Stimulated activated CD8-positive, alpha-beta memory T cell treated with anti-CD3 and anti-CD28 coated beads, Interleukin-7, amount 100 ng/mL, for 1 hour (primary cell): Measurements from ENCODE around the gene GGTLC2.
"Not testable (repeated sequence)": the region's sequence is repeated elsewhere in the genome, so short reads cannot be mapped to it uniquely, and the experiment has no call there.

Source experiments
- DNase-seq, 2 donors: peaks; one replicate each; pipeline ENCODE4 v3.0.0-alpha.2; 2020; ENCODE audit warnings: low read depth in 2 of 2

The GGTLC2 gene

DNA sequence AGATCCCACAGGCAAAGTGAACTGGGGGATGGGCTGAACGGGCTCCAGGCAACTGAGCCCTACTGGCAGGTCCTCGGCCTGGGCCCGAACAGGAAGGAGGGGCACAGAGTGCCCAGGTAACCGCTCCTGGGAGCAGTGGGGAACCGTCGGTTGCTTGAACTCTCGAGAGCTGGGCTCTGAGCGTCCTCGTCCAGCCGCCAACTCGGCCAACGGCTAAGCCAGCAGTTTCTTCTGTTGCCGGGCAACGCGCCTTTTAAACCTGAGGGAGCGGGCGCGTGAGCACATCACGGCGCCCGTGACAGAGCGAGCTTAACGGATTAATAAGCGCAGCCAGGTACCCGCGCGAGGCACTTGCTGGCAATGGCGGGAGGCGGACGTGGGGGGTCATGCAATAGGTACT is at the start of gene GGTLC2:
Gene GGTLC2 (plus strand): TSS at position 301 of the 400 bp plus-strand sequence. CDS start 1,732 bp downstream, outside the sequence.
- DNase-seq = not testable (repeated sequence)

DNA sequence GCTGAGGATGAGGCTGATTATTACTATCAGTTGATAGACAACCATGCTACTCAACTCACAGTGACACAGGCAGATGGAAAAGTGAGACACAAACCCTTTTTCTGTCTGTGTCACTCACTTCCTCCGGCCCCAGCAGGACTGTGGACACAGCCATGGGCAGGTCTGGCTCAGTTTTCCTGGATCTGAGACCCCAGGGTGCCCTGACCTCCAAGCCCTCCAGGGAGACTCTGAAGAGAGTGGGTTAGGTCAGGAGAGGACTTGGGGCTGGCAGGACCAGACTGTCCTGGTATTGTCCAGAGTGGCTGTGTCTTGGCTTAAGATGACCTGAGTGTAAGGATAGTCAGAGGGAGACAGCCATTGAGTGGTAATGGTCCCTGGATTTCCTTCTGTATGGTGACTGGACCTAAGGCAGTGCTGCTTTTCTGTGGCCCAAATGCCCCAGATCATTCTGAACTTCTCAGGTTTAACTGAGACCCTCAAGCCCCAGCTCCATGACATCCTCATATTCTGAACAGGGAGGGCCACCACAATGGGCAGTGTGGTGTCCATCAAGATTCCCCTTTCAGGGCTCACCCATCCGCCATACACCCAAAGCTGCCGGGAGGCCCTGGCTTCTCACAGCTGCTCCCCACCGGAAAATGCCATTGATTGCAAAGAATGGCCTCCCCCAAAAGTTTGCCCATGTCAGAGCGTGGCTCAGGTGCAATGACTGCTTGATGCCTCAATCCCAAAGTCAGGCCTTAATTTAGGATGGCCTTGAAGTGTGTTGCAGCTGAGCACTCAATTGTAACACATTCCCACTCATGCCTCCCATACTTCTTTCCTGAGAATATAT is 49.2 kb upstream of the GGTLC2 start:
- no peak for DNase-seq

DNA sequence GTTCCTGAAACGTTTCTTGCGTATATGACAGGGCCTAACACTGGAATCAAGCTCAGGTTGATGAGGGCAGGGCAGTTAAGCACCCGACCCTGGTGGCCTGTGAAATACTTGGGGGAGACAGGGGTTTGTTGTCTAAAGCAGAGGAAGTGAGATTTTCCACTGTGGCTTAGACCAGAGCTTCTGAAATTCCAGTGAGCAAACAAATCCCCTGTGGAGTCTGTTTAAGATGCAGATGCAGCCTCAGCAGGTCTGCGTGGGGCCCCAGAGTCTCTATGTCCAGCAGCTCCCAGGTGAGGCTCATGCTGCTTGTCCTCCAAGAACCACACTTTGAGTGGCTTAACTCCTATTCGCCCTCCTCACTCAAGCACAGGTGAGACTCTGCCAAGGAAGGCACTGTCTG is 46.3 kb upstream of the GGTLC2 start:
- no peak for DNase-seq

DNA sequence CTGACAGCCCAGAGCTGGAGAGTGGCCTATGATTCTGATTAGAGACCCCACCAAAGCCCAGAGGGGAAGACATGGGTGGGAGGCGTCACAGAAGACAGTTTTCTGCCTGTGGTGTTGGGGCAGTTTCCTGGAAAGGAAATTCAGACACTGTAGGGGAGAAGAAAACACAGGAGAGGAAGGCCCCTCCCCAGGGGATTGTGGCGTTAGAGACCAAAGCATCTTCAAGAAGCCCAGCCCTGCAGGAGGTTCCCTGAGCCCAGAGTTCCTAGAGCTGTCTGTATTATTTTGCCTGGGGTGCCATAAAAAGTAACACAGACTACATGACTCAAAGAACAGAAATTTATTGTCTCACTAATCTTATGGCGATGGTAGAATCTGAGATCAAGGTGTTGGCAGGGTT is 45.2 kb upstream of the GGTLC2 start:
- no peak for DNase-seq

GRCh38 chr22:22600531-22601261 is 43.7 kb upstream of the GGTLC2 start:
- DNase-seq = no peak

- DNase-seq = no peak
Observed at GRCh38 chr22:22603470-22603947, 40.9 kb upstream of the GGTLC2 start.

DNA sequence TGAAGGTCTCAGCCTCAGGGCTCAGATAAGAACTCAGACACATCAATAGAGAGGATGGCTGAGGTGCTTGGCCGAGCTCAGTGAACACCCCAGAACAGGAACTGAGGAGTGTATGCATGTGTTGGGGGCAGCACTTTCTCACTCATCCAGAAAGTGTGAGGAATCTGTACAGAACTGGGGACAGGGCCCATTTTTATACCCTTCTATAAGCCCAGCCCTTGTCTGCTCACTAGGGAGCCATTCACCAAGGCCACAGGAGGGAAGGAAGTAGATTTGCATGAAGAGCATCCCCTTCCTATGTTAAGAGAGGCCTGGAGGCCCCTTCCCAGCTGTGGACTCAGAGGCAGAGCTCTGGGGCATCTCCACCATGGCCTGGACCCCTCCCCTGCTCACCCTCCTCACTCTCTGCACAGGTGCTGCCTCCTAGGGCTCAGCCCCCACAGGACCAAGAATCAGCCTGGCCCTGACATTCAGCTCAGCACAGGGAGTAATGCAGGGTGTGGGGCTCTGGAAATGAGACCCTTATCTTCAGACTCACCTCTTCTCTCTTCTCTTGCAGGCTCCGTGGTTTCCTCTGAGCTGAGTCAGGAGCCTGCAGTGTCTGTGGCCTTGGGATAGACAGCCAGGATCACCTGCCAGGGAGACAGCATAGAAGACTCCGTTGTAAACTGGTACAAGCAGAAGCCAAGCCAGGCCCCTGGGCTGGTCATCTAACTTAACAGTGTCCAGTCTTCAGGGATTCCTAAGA is 39.9 kb upstream of the GGTLC2 start:
- DNase-seq = no peak

GRCh38 chr22:22605074-22605404 is 39.4 kb upstream of the GGTLC2 start:
- DNase-seq = no peak

- not testable (repeated sequence) for DNase-seq
Observed at GRCh38 chr22:22608022-22608421, 36.4 kb upstream of the GGTLC2 start.

GRCh38 chr22:22609291-22609690 is 35.1 kb upstream of the GGTLC2 start:
- no peak for DNase-seq

DNA sequence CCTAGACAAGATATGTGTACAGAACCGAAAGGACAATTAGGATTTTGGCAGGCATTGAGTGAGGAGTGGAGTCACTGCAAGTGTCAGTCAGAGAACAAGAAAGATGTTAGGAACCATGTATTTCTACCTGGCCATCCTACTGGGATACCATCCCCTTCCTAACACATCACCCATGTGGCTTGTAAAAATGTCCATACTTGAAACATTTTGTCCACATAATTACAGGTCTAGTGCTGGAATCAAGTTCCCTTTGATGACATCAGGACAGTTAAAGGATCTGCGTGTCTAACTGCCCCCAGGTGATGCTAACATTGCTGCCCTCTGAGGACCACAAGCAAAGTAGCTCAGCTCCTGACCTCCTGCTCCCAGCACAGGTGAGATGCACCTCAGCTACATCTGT is 31.9 kb upstream of the GGTLC2 start:
- no peak for DNase-seq

GRCh38 chr22:22614065-22614464 is 30.3 kb upstream of the GGTLC2 start:
- DNase-seq = no peak

DNA sequence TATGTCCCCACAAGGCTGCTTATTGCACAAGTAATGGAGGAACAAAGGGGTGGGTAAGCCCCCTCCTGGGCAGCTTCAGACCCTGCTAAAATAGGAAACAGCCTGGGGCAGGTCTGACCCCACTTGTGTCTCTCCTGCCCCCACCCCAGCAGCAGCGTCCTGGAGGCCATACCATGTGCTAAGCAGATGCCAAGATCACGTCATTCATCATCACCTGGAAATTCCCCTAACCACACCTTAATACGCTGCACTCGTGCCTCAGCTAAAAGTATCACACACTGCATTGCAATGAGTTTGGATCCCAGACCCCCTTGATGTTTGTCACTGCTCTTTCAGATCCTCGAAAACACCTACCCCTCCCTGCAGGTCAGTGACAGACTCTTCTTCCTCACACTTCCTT is 27.8 kb upstream of the GGTLC2 start:
- DNase-seq = no peak

DNA sequence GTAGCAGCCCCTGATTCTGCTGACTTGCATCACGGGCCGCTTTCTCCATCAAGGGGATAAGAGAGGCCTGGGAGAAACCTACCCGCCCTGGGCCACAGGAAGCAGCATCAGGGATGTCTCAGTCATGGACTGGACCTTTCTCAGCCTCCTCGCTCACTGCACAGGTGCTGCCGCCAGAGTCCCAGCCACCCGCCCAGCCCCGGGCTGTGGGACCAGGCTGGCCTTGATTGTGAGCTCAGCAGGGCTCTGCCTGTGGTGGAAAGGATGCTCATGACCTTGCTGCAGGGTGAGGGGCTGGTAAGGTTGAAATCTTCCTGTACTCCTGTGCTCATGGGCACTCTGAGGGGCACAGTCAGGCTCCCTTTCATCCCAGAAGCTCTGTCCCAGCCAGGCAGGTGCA is 26.0 kb upstream of the GGTLC2 start:
- no peak for DNase-seq

GRCh38 chr22:22618923-22619322 is 25.5 kb upstream of the GGTLC2 start:
- DNase-seq = no peak

- DNase-seq = no peak
Observed at GRCh38 chr22:22619765-22620414, 24.5 kb upstream of the GGTLC2 start.

- not testable (repeated sequence) for DNase-seq
Observed at GRCh38 chr22:22628546-22629495, 15.6 kb upstream of the GGTLC2 start.

- DNase-seq = not testable (repeated sequence)
Observed at GRCh38 chr22:22631223-22631652, 13.2 kb upstream of the GGTLC2 start.

GRCh38 chr22:22632226-22632625 is 12.2 kb upstream of the GGTLC2 start:
- DNase-seq = not testable (repeated sequence)

DNA sequence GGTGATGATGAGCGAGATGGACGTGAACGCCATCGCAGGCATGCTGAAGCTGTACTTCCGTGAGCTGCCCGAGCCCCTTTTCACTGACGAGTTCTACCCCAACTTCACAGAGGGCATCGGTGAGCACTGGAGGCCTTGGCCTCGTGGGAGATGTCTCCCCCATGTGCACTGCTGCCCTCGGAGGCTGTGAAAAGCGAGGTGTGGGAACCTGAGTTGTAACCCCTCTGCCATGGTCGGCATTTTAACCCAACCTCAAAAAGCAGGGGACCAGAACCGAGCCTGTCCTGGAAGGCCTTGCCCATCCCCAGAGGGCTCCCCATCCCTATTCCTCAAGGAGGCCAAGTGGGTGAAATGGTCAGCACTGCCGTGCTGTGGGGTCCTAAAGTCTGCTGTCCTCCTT is 10.9 kb upstream of the GGTLC2 start:
- not testable (repeated sequence) for DNase-seq

GRCh38 chr22:22636260-22636659 is 8.2 kb upstream of the GGTLC2 start:
- not testable (repeated sequence) for DNase-seq
